Adrenal gland (tissue), 12 donors: ENCODE measurements around the gene CEACAM3. TPM values are rescaled to one million over a fixed set of nuclear protein-coding genes. Genes with fewer than 3 reads are reported as not detected.

Source experiments
- DNase-seq, 7 donors: peaks; one replicate each; pipeline ENCODE4 v3.0.0-alpha.2; 2019 to 2020
- H3K27ac ChIP-seq, 5 donors: fragments of 200-600 bp; sonication (generic) in 4 of 5; 1 replicate in 3 of 5; 2 replicates in 2 of 5; pipeline versions ENCODE4 v1.5.1 to v1.8.0; 2016 to 2020; ENCODE audit warnings: mild to moderate bottlenecking in 1 of 5
- H3K27me3 ChIP-seq: fragments of 200-600 bp; 2 replicates; pipeline ENCODE4 v1.8.0; 2021
- H3K36me3 ChIP-seq, 2 donors: fragments of 200-600 bp; replicated peaks in 1 of 2; 1 replicate in 1 of 2; 2 replicates in 1 of 2; pipeline versions ENCODE4 v1.5.1 to v1.8.0; 2018 to 2022
- H3K4me1 ChIP-seq, 2 donors: fragments of 200-600 bp; replicated peaks in 1 of 2; 1 replicate in 1 of 2; 2 replicates in 1 of 2; pipeline versions ENCODE4 v1.5.1 to v1.8.0; 2018 to 2021
- H3K4me3 ChIP-seq, 4 donors: fragments of 200-600 bp; sonication (generic) in 3 of 4; one replicate each; pipeline ENCODE4 v1.5.1; 2016 to 2018
- H3K9me3 ChIP-seq, 3 donors: fragments of 200-600 bp; sonication (generic) in 1 of 3; replicated peaks in 1 of 3; 1 replicate in 2 of 3; 2 replicates in 1 of 3; pipeline versions ENCODE4 v1.5.1 to v1.8.0; 2016 to 2021
- CTCF ChIP-seq, 6 experiments: fragments of 450-650 bp in 4 of 6; fragments of 200-600 bp in 2 of 6; sonication (generic) in 1 of 6; IDR thresholded peaks; 1 replicate in 5 of 6; 2 replicates in 1 of 6; pipeline versions ENCODE4 v1.5.1 to v1.8.0; 2016 to 2021; ENCODE audit warnings: antibody characterized with exemption in 6 of 6, mild to moderate bottlenecking in 2 of 6, moderate library complexity in 1 of 6
- POLR2A ChIP-seq, 2 donors: fragments of 450-650 bp; IDR thresholded peaks; one replicate each; pipeline ENCODE4 v1.6.1; 2017; ENCODE audit warnings: antibody characterized with exemption in 2 of 2, mild to moderate bottlenecking in 2 of 2, moderate library complexity in 1 of 2
- whole genome bisulfite sequencing, 4 donors: extraction: QIAGEN DNeasy Blood & Tissue Kit in 2 of 4; methylation state at CpG; one replicate each; pipeline versions ENCODE4 v1.1.5 to v1.1.7; 2013 to 2017; 5-methylcytosine and 5-hydroxymethylcytosine counted together
- intact Hi-C, 2 donors: fragments of 100-400 bp; cut with DNase I; formaldehyde crosslinking; loops; one replicate each; pipeline versions ENCODE4 v1.14.1 to v1.15.0; 2022 to 2023
- polyA plus RNA-seq, 3 donors: library from polyadenylated mRNA; stranded (reverse); fragments of 200-250 nt in 2 of 3; fragments of 350-450 nt in 1 of 3; fragmentation: Illumina TruSeq in 1 of 3; extraction: RNeasy Lipid Tissue Mini Kit (QIAGEN cat#74804) in 1 of 3; gene quantifications; one replicate each; pipeline ENCODE4 v1.2.3, GENCODE V29; 2013 to 2014
- total RNA-seq, 9 donors: library from RNA; depleted of rRNA in 4 of 9; stranded (reverse); fragments of >200 nt in 4 of 9; fragments of 120-200 nt in 1 of 9; fragmentation: NEBNext Ultra II Directional in 1 of 9; extraction: Animal tissue kit (Norgen Biotek cat#: 25700) in 1 of 9; gene quantifications; one replicate each; pipeline versions ENCODE4 v1.1.0 to v1.2.4, GENCODE V29; 2013 to 2023
- donor health status: healthy with polysubstance abuse.
- donor health status: Bipolar disorder and iron deficiency.
- donor health status: DM: yes; HTN: yes; CAD: no.
- donor health status: DM: no; HTN: no; CAD: no.
- donor health status: DM: no; HTN: no; CAD: no.
- donor health status: DM: yes; HTN: yes; CAD: no.

The CEACAM3 gene
- total and polyA plus RNA-seq, 12 donors = 0.11 to 0.99 (median 0.32) TPM; not detected in 7

GRCh38 chr19:41811981-41812380 is 15.6 kb downstream of the CEACAM3 start:
- Histone ChIP-seq H3K27me3 (no peaks in the 10 kb centered on the region), H3K9me3 (no peaks in the 10 kb centered on the region), H3K36me3 (no peaks in the 10 kb centered on the region), H3K4me1 (no peaks in the 10 kb centered on the region), H3K4me3 (no peak overlapping the region), H3K27ac (no peak overlapping the region)
- intact Hi-C loops = no loop called here
- TF ChIP-seq CTCF (IDR thresholded peaks at IDR 0.05) (no peak), POLR2A (IDR thresholded peaks at IDR 0.05) (no peak)
- WGBS, 4 donors = 48 to 84% (median 74%) methylated on average over 3 of the region's 3 CpGs
- no peak for DNase-seq

DNA sequence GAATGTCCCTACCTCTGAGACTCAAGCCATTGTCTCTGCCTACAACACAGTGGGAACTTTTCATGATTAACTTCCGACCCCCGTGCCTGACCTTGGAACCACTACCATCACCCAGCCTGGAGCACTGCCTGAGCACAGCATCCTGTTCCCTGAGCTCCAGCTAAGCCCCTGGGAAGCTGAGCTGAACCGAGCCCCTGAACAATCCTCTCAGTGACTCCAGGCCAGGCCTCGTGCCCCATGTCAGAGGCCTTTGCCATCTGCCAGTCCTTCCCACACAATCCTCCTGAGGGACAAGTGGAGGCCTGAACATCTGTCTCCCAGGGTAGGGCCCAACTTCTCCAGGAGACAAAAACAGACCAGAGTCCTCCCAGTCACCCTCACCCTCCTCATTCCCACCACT is 17.5 kb downstream of the CEACAM3 start:
- no peaks in the 10 kb centered on the region for H3K9me3 ChIP-seq
- intact Hi-C loops = no loop called here
- TF ChIP-seq CTCF (IDR thresholded peaks at IDR 0.05) (no peak), POLR2A (IDR thresholded peaks at IDR 0.05) (no peak)

DNA sequence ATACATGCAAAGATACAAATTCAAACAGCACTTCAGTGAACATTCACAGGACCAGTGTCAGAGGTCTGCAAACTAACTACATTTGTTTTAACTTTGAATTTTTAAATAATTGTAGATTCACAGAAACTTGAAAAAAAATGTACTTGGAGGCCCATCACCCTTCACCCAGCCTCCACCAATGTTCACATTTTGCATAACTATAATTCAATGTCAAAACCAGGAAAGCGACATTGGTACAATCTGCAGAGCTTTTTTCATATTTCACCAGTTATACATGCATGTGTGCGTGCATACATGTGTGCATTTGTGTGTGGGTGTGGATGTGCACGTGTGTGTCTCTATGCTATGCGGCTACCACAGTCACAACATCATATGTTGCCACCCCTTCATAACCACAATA is 18.9 kb downstream of the CEACAM3 start:
- no peak for DNase-seq
- Histone ChIP-seq H3K36me3 (no peaks in the 10 kb centered on the region), H3K27ac (no peak overlapping the region), H3K9me3 (no peaks in the 10 kb centered on the region), H3K4me3 (no peak overlapping the region), H3K27me3 (no peaks in the 10 kb centered on the region), H3K4me1 (no peaks in the 10 kb centered on the region)
- intact Hi-C loops = no loop called here
- WGBS, 4 donors = 67 to 83% (median 74%) methylated on average over 4 of the region's 4 CpGs
- no peak for TF ChIP-seq CTCF (IDR thresholded peaks at IDR 0.05)
- no peak for TF ChIP-seq POLR2A (IDR thresholded peaks at IDR 0.05)

More for the DNA sequence above, 17.5 kb downstream of the CEACAM3 start:
- Histone ChIP-seq H3K36me3 (no peaks in the 10 kb centered on the region), H3K27ac (no peak overlapping the region), H3K4me3 (no peak overlapping the region), H3K27me3 (no peaks in the 10 kb centered on the region), H3K4me1 (no peaks in the 10 kb centered on the region)
- 41 to 60% (median 57%) methylated on average over 1 to 4 of the region's 4 CpGs for WGBS, 4 donors
- no peak for DNase-seq

GRCh38 chr19:41816761-41817160 is 20.4 kb downstream of the CEACAM3 start:
- Histone ChIP-seq H3K4me1 (no peaks in the 10 kb centered on the region), H3K27me3 (no peaks in the 10 kb centered on the region), H3K27ac (no peak overlapping the region), H3K4me3 (no peak overlapping the region), H3K9me3 (no peaks in the 10 kb centered on the region), H3K36me3 (no peaks in the 10 kb centered on the region)
- DNase-seq = no peak
- intact Hi-C loops = no loop called here
- TF ChIP-seq POLR2A (IDR thresholded peaks at IDR 0.05) (no peak), CTCF (IDR thresholded peaks at IDR 0.05) (no peak)
- 44 to 55% (median 55%) methylated on average over 2 of the region's 2 CpGs for WGBS, 4 donors
